Progenitor cell of endocrine pancreas (in vitro differentiated cells): ENCODE data around the gene NLGN1. TPM values are rescaled to one million over a fixed set of nuclear protein-coding genes. Genes with fewer than 3 reads are reported as not detected.

Experiments
- DNase-seq: peaks from one replicate; pipeline ENCODE4 v3.0.0; 2021; ENCODE audit warnings: low spot score; ENCODE audit not compliant: unreplicated experiment
- H3K27ac Mint-ChIP-seq: 2 replicates; pipeline ENCODE4 v1.8.0; 2021; ENCODE audit warnings: mild to moderate bottlenecking, moderate library complexity, mixed read lengths
- H3K27me3 Mint-ChIP-seq: 2 replicates; pipeline ENCODE4 v1.8.0; 2021; ENCODE audit warnings: mixed read lengths
- H3K36me3 Mint-ChIP-seq: 2 replicates; pipeline ENCODE4 v1.8.0; 2022; ENCODE audit warnings: mixed read lengths; ENCODE audit not compliant: insufficient read depth
- H3K4me1 Mint-ChIP-seq: 2 replicates; pipeline ENCODE4 v1.8.0; 2021; ENCODE audit warnings: low read depth, mixed read lengths
- H3K4me3 Mint-ChIP-seq: 2 replicates; pipeline ENCODE4 v1.8.0; 2021; ENCODE audit warnings: low read depth, mild to moderate bottlenecking, moderate library complexity, mixed read lengths
- H3K9me3 Mint-ChIP-seq: 2 replicates; pipeline ENCODE4 v1.8.0; 2021; ENCODE audit warnings: low read depth, mixed read lengths
- total RNA-seq: library from RNA; stranded (reverse); gene quantifications from 2 replicates; pipeline ENCODE4 v1.2.1, GENCODE V29; 2021
- TF ChIP-seq, protein P1 (sequence below): fragments of 200-600 bp; sonication (generic); IDR thresholded peaks from one replicate; pipeline ENCODE4 v1.5.0; 2021; ENCODE audit warnings: antibody characterized with exemption, mild to moderate bottlenecking; ENCODE audit not compliant: unreplicated experiment

NLGN1 gene
- total RNA-seq, 1 donor from 2014 or later: 5.7 TPM

DNA sequence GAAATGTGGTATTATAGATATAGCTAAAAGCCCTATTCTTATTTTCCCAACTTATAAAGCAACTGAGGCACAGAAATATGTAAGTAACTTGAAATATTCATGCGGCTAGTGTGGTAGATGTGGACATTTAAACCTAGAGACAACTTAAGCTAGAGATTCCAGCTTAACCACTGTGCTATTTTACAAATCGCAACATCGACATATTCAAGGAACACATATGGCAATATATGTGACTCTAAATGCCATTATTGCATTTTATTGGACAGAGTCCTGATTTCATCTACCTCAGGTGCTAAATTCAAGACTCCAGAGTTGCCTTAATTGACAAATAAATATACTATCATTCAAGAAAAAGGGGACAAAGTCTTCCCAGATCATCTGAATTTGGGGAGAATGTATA is 442.3 kb downstream of the NLGN1 start:
- DNase-seq: no peak
- TF ChIP-seq, protein P1, sequence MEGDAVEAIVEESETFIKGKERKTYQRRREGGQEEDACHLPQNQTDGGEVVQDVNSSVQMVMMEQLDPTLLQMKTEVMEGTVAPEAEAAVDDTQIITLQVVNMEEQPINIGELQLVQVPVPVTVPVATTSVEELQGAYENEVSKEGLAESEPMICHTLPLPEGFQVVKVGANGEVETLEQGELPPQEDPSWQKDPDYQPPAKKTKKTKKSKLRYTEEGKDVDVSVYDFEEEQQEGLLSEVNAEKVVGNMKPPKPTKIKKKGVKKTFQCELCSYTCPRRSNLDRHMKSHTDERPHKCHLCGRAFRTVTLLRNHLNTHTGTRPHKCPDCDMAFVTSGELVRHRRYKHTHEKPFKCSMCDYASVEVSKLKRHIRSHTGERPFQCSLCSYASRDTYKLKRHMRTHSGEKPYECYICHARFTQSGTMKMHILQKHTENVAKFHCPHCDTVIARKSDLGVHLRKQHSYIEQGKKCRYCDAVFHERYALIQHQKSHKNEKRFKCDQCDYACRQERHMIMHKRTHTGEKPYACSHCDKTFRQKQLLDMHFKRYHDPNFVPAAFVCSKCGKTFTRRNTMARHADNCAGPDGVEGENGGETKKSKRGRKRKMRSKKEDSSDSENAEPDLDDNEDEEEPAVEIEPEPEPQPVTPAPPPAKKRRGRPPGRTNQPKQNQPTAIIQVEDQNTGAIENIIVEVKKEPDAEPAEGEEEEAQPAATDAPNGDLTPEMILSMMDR: no peak
- no peak overlapping the region for H3K27ac Mint-ChIP-seq
- H3K36me3 Mint-ChIP-seq: no peaks in the 10 kb centered on the region
- H3K4me3 Mint-ChIP-seq: no peak overlapping the region
- H3K27me3 Mint-ChIP-seq: no peaks in the 10 kb centered on the region
- H3K9me3 Mint-ChIP-seq: no peaks in the 10 kb centered on the region
- H3K4me1 Mint-ChIP-seq: peaks cover 4% of the 10 kb centered on the region

DNA sequence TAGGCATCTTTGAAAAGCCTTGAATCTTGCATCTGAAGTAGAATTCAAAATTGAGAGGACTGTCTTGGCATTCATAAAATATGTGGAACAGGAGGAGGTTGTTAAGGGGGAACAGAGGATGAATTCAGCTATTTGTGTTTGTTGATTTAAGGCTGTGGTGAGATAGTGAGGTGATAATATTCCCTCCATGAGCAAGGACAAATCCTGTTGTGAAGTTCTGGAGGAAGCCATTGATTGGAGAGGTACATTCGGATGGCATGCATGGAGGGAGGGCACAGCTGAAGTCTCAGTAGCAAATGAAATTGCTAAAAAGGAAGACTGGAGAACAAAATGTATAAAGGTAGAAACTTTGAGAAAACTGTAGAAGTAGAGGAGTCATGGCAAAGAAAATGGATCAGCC is 443.8 kb downstream of the NLGN1 start:
- H3K4me3 Mint-ChIP-seq: no peak overlapping the region
- H3K27ac Mint-ChIP-seq: no peak overlapping the region
- no peak for DNase-seq
- H3K27me3 Mint-ChIP-seq: no peaks in the 10 kb centered on the region
- H3K4me1 Mint-ChIP-seq: peaks cover 4% of the 10 kb centered on the region
- TF ChIP-seq, protein P1: no peak
- H3K36me3 Mint-ChIP-seq: no peaks in the 10 kb centered on the region
- no peaks in the 10 kb centered on the region for H3K9me3 Mint-ChIP-seq

DNA sequence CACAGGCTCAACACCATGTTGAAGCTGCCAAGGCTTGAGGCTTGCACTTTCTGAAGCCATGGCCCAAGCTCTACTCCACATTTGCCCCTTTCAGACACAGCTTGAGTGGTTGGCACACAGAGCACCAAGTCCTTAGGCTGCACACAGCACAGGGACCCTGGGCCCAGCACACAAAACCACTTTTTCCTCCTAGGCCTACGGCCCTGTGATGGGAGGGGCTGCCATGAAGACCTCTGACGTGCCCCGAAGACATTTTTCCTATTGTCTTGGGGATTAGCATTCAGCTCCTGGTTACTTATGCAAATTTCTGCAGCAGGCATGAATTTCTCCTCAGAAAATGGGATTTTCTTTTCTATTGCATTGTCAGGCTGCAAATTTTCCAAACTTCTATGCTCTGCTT is 445.5 kb downstream of the NLGN1 start:
- Mint-ChIP-seq H3K36me3 (no peaks in the 10 kb centered on the region), H3K27ac (no peak overlapping the region), H3K27me3 (no peaks in the 10 kb centered on the region), H3K4me3 (no peak overlapping the region), H3K4me1 (peaks cover 4% of the 10 kb centered on the region), H3K9me3 (no peaks in the 10 kb centered on the region)
- TF ChIP-seq, protein P1: no peak
- DNase-seq: no peak

DNA sequence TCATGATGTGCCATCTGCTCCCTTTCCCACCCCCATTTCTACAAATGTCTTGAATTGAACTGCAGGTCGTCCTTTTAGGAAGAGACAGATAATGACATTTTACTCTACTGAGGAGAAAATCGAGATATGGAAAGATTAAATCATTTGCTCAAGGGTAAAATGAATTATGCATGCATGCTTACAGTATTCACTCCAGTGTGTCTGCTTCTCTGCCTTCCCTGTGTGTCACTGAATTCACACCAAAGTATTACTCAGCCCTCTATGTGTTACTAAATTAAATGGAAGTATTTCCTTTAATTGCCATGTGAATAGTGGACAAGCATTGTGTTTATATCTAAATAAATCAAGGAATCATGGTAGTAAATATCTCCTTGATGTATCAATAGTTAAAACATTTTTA is 449.0 kb downstream of the NLGN1 start:
- no peaks in the 10 kb centered on the region for H3K36me3 Mint-ChIP-seq
- H3K4me3 Mint-ChIP-seq: no peak overlapping the region
- no peaks in the 10 kb centered on the region for H3K27me3 Mint-ChIP-seq
- no peak for DNase-seq
- TF ChIP-seq, protein P1: no peak
- H3K27ac Mint-ChIP-seq: no peak overlapping the region
- no peaks in the 10 kb centered on the region for H3K4me1 Mint-ChIP-seq
- H3K9me3 Mint-ChIP-seq: no peaks in the 10 kb centered on the region

DNA sequence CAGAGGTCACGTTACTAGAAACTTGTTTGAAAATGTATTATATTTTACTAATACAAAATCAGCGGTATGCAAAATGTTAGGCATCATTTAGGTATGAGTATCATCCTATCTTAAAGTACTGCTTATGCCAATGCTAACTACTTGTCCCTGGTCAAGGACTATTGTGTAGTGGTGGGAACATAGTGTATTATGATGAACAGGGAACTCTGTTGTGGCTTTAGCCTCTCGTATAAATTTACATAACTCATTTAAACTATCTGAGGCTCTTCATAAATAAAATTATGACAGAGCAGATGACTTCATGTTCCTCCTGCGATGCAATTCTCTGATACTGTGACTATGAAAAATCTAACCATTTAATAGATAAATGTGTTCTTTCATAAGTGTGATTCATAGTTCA is 451.9 kb downstream of the NLGN1 start:
- Mint-ChIP-seq H3K9me3 (no peaks in the 10 kb centered on the region), H3K27ac (no peak overlapping the region), H3K4me3 (no peak overlapping the region), H3K4me1 (peaks cover 3% of the 10 kb centered on the region), H3K27me3 (no peaks in the 10 kb centered on the region), H3K36me3 (no peaks in the 10 kb centered on the region)
- no peak for DNase-seq
- TF ChIP-seq, protein P1: no peak

DNA sequence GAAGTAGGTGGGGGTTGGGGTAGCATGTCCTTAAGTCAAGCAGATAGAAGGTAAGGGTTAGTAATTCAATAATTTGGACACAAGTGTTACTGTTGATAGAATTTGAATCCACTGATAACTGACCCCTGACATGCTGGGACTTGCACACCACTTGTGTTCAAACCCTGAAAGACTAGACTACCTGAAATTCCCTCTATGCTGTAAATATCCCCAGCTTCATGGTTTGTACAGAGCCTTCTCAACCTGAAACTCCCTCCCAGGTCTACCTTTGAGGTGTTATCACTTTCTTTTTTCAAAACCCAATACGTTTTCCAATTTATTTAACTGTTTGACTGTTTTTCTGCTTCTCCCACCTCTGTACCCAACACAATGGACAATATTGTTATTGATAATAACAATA is 459.6 kb downstream of the NLGN1 start:
- peaks cover 5% of the 10 kb centered on the region for H3K4me1 Mint-ChIP-seq
- H3K27me3 Mint-ChIP-seq: no peaks in the 10 kb centered on the region
- no peak overlapping the region for H3K27ac Mint-ChIP-seq
- no peaks in the 10 kb centered on the region for H3K36me3 Mint-ChIP-seq
- no peak for DNase-seq
- TF ChIP-seq, protein P1: no peak
- H3K4me3 Mint-ChIP-seq: no peak overlapping the region
- H3K9me3 Mint-ChIP-seq: no peaks in the 10 kb centered on the region
